Kidney capillary endothelial cell (primary cell): ENCODE measurements around the gene NAPA.
A peak's percentile ranks its signal among the peaks of the same experiment; 100 is the strongest.

Experiments
- DNase-seq: peaks from one replicate; pipeline ENCODE4 v3.0.0-alpha.2; 2018; ENCODE audit warnings: low spot score

The NAPA gene

DNA sequence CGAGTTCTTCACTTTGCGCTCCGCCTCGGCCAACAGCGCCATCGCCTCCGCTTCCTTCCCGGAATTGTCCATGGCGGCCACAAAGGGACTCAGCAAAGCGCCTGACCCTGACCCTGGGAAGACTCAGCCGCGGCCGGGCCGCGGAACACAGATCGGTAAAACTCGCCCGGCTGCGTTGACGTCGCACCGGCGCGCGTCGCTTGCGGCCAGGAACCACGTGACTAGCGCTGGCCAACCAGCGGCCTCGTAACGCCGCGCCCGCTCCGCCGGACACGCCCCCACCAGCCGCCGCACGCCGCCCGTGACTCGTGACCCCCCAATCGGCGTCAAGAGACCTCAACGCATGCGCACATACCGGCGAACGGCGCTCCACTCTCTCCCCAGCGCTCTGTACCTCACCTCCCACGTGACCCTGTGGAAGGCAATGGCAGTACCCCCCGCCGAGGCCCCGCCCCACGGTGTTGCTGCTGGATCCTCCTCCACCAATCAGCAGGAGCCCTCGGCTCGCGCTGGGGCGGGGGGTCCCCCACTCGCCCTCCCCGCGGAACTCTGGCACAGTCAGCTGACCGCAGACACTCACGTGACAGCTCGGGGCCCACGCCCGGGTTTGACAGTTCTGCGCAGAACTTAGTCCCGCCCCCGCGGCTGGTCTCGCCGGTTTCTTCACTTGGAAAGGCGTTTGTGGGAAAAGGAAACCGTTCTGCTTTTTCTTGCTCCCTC is at the start of gene NAPA:
Gene NAPA, minus strand, starts transcription at position 195 of the 720 bp plus-strand sequence. Its CDS starts 123 bp downstream, at position 72.
- peak; percentile 100 for DNase-seq

DNA sequence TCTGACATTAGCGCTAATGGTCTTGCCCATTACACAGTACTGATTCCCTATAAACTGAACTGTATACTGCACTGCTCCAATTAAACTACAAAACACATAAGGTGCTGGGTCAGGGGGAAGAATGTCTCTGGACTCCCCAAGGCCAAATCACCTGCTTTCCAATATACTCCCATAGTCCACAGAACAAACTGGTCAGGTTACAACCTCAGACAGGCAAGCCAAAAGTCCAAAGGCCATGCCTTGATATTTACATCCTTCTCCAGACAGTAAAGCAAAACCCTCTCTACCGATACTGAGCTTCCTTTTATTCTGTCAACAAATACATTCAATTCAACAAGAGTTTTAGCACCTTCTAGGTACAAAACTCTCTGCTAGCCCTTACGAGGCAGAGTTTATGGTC is 49.2 kb upstream of the NAPA start:
- DNase-seq, result no peak

DNA sequence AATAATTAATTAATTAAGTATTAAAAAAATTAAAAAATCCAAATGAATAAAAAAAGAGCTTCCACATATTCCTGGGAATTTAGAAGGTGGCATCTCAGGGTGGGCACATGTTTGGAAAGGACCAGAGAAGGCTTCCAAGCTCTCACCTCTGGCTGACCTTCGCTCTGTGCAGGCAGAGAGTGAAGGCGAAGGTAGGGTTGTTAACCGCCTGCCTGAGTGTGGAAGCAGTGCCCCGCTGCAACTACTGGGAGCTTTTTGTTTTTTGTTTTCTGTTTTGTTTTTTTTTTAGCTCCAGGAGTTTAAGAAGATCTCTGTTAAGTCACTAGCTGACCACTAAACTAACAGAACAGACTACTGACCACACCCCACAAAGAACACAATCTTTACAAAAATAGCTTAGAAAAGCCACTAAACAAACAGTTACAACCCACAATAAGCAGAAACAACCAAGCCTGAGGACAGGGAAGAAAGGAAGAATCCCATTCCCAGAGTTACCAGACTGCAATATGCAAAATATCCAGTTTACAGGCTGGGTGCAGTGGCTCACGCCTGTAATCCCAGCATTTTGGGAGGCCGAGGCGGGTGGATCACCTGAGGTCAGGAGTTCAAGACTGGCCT is 46.7 kb upstream of the NAPA start:
- DNase-seq, result no peak

DNA sequence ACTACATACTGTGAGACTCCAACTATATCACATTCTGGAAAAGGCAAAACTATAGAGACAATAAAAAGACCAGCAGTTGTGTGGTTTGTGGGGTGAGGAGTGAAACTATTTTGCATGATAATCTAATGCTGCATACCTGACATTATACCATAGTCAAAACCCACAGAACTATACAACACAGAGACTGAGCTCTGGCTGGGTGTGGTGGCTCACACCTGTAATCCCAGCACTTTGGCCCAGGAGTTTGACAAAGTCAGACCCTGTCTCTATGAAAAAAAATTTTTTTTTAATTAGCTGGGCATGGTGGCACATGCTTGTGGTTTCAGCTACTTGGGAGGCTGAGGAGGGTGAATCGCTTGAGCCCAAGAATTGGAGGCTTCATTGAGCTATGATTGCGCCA is 46.1 kb upstream of the NAPA start:
- no peak for DNase-seq

DNA sequence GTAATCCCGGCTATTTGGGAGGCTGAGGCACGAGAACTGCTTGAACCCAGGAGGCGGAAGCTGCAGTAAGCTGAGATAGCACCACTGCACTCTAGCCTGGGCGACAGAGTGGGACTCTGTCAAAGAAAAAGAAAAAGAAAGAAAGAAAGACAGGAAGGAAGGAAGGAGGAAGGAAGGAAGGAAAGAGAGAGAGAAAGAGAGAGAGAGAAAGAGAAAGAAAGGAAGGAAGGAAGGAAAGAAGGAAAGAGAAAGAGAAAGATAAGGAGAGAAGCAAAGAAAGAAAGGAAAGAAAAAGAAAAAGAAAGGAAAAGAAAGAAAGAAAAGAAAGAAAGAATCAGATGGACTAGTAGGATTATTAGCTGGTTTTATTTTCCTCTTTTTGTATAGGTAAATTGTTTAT is 35.3 kb upstream of the NAPA start:
- DNase-seq, result no peak

DNA sequence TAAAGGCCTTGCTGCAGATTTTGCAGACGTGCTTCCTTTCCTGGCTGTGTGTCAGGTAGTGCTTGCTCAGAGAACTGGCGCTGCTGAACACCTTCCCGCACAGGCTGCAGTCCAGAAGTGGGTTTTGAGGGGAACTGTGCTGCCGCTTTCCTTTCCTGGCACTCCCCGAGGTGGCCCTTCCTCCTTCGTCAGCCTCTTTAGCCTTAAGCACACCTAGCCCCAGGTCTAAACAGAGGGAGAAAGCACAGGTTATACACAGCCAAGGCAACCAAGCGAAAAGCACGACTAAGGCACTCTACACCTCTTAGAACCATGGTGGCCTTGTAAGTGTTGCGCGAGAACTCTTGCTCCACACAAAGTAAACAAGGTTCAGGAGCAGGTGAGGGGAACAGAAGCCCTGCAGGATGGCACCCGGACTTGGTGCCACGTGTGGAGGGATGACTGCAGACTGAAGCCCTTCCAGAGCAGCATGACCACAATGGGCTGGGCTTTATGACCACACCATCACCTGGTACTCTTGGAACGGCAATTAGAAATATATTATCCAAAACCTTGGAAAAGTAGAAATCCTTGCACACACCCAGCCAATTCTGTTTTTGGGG is 34.5 kb upstream of the NAPA start:
- DNase-seq, result no peak

DNA sequence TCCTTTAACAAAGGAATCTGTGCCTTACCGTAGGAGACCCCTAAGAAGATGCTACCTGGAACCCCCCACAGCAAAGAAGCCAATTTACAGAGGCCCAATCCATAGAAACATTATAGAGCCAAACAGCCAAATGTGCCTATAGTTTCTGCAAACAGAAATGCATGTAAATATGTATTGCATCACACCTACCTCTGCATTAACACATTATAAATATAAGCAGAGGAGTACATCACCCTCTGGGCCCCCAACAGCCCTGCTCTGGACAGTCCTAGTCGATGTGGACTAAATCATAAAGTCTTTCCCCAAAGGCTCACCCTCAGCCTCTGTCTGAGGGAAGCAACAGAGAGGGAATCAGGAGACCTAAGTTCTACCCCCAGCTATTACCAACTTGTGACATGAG is 32.3 kb upstream of the NAPA start:
- DNase-seq, result no peak

DNA sequence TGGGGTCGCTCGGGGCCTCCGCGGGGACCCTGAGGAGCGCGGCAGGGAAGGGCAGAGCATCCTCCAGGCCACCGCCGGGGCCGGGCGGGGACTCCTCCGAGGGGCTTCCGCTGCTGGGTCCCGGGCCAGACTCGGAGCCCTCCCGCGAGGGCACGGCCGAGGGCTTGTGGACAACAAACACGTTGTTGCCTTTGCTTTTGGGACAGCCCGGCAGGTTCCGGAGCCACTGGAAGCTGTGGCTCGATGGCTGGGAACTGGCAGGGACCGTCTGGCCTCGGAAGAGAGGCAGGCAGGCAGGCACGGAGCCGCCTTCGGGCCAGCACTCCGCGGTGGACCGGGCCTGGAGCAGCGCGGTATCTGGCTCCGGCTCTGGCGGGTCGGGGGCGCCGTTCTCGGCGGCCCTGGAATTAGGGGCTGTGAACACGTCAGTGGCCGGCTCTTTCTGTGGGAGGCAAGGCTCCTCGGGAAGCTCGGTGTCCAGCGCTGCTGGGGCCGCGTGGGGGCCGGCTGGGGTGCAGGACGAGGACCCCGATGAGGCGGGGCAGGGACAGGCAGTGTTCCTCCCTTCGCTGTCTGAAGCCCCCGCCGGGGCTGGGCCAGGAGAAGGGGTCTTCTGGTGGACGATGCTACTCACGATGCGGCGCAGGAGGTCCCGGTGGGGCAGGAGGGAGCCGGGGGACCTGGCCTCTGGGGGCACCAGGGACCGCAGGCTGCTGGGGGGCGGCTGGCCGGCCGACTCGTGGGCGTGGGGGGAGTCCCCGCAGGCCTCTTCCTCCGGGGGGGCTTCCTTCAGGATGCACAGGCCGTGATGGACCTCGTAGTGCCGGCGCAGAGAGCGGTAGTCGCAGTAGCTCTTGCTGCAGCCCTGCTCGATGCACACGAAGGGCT is 30.4 kb upstream of the NAPA start:
- DNase-seq, result no peak

DNA sequence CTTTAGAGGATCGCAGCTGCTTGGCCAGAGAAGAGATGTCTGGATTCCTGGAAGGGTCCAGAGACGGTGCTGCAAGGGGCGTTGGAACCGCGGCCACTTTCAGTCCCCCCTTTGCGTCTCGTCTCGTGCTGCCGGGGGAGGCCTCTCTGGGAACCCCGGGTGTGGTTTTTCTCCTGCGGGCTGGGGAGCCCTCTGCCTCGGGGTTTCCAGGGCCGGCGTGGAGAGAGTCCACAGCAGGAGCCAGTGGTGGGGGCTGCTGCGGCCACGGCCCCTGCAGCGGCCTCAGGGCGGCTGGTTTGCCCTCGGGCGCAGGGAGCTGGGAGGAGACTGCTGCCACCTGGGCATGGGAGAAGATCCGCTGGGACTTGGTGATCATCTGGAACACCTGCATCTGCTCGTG is 29.6 kb upstream of the NAPA start:
- DNase-seq, result no peak

DNA sequence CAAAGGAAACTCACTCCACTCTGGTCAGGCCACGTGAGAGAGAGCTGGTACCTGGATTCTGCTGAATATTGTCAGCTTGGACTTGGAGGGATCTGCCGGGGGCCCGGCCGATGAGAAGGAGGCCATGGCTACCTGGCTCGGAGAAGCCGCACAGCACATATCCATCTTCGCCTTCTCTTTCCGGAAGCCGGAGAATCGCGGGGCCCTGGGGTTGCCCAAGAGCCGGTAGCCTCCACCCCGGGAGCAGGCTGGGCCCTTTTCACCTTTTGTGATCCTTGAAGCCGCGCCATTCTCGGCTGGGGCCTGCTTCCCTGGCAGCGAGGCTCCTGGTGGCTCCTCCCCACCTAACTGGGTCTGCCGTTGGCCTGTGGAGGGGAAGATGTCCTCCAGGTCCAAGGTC is 29.2 kb upstream of the NAPA start:
- DNase-seq, result no peak

DNA sequence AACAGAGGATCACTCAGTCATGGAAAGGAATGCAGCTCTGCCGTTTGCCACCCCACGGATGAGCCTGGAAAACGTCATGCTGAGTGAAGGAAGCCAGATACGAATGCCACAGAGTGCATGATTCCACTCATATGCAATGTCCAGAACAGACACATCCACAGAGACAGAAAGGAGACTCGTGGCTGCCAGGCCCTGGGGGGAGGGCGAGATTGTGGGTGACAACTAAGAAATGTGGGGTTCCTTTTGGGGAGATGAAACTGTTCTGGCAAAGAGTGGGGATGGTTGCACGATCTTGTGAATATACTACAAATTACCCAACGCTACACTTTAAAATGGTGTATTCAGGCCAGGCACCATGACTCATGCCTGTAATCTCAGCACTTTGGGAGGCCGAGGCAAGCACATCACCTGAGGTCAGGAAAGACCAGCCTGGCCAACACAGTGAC is 27.2 kb upstream of the NAPA start:
- no peak for DNase-seq

DNA sequence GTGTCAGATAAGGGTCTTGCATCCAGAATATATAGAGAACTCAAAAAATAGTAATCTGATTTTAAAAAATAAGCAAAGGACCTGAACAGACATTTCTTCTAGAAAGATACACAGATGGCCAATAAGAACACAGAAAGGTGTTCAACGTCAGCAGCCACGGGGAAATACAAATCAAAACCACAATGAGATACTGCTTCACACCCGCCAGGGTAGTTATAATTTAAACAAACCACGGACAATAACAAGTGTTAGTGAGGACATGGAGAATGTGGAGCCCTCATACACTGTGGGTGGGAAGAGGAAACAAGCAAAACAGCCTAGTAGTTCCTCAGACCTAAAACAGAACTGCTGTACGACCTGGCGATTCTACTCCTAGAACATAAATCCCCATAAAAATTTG is 26.7 kb upstream of the NAPA start:
- no peak for DNase-seq

DNA sequence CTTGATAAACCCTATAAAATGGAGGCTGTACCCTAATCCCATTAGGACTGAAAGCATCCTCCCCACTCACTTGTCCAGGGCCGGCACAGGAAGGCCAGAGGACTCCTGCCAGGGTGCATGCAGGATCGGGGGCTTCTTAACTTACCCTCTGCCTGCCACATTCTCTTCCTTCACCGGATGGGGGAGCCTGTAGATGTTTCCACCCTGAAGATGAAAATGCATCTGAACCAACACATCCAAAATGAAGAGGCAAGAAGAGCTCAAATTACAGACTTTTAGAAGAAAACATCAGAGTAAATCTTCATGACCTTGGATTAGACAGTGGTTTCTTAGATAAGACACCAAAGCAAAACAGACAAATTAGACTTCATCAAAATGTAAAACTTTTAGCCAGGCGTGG is 25.9 kb upstream of the NAPA start:
- DNase-seq, result no peak

DNA sequence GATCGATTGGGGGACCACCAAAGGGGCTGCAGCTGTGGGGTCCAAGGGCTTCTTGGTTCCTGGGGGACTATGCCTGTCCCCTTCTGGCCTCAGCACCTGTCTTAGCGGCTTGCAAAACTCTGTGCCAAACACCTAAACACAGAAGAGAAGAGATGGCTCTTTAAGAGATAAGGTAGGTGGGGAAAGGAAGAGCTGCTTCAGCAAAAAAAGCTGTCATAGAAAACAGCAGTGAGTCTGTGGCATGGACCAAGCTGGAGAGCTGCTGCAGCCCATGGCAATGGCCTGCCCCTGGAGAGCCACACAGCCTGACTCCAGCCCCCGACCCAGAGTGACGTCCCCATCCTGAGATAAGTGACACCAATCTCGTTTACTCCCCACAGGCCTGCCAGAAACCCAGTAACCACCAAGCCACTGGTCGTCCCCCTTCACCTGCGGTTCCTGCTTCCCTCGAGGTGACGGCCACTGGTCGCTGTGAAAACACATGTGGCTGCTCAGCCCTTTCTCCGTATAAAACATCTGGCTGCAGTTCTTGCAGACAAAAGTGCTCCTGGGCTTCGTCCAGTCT is 25.0 kb upstream of the NAPA start:
- no peak for DNase-seq

DNA sequence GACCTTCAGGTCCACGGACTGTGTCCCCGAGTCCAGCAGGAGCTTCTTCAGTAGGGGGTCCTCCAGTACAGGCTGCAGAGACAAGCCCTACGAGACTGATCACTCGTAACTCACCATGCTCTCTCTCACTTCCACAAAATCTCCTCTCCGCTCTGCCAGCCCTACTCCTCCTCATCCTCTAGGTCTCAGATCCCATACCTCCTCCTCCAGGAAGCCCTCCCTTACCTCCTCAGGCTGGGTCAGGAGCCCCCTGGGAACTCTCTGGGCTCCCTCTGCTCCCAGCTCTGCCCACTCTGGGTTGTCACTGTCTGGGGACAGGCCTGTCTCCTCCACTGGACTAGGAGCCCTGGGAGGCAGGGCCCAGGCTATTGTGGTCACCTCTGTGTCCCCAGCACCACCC is 23.9 kb upstream of the NAPA start:
- no peak for DNase-seq

DNA sequence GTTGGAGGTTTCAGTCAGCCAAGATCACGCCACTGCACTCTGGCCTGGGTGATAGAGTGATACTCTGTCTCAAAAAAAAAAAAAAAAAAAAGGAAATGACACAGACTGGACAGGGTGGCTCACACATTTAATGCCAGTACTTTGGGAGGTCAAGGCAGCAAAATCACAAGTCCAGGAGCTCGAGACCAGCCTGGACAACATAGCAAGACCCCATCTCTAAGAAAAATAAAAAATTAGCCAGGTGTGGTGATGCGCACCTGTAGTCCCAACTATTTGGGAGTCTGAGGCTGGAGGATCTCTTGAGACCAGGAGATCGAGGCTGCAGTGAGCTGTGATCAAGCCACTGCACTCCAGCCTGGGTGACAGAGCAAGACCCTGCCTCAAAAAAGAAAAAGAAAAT is 22.6 kb upstream of the NAPA start:
- DNase-seq, result no peak

DNA sequence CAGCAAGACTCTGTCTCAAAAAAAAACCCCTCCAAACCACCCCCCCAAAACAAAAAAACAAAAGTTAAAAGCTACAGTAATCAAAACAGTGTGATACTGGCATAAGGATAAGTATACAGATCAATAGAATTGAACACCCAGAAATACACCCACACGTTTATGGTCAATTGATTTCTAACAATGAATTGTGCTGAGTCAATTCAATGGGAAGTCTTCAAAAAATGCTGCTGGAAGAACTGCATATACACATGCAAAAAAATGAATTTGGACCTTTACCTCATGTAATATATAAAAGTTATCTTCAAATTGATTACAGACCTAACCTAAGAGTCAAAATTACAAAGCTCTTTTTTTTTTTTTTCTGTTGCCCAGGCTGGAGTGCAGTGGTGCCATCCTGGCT is 19.8 kb upstream of the NAPA start:
- no peak for DNase-seq

DNA sequence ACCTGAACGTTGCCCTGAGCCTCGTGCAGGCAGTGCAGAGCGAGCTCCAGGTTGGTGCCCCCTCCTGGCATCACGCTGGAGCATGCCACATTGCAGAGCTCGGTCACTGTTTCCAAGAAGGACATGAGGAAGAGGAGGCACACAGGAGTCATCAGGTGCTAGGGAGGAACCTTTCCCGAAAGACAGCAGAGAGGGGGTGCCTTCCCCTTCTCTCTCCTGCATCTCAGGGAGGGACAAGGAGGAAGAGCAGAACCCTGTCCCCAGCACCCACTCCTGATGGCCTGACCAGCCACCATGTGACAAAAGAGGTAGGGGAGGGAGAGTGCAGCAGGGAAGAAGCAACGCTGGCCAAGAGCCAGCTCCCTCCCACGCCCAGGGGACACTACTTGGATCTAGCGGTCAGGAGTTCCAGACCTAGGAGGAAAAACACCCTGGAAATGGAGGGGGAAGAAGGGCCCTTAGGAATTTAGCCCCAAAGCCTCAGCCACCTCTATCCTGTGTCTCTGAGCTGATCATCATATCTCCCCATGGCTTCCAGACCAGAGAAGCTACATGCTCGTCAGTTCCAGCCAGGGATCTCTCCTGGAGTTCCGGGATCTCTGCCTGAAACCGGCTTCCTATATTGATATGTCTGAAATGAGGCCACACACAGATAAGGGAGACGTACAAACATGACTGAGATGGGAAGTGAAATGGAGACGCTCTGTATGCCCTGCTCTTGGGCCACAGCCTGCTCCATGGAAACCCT is 17.0 kb upstream of the NAPA start:
- DNase-seq, result no peak

DNA sequence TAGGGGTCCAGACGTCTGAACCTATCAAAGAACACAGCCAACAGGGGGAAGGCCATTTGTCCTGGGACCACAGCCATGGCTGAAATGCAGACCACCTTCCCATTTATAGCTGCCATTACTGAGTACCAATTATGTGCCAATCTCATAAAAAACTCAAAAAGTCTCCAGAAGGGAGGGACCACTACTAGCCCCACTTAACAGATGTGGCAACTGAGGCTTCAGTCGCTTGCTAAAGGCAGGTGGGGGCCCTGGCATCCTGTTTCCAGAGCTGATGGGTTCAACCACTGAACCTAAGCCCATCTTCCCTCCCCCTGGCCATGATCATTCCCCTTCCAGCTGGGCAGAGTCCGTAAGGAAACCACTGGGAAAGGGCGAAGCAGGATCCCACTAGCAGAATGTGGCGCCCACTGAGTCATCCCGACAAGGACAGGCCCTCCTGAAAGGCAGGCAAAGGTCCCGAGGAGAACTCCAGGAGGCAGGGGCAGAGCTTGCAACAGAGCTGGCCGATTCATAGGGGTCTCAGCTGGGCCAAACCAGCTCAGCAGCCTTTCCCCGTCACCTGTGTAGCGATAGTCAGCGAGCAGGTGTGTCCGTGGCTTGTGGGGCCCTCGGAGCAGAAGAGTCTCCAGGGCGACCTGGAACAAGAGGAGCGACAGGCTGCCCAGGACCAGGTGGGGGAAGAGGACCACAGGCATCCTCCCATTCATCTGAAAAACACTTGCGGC is 14.3 kb upstream of the NAPA start:
- no peak for DNase-seq

DNA sequence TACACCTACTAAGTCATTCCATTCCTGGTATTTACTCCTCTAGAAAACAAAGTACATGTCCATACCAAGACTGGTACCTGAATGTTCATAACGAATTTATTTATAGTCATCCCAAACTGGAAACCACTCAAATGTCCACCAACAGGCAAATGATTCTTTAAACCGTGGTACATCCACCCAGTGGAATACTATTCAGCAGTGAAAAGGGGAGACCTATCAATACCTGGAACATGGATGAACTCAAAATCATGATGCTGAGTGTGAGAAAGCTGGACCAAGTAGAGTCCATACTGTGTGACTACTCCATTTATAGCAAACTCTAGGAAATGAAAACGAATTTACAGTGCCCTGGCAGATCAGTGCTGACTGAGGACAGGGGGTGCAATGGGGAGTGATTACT is 11.9 kb upstream of the NAPA start:
- no peak for DNase-seq

DNA sequence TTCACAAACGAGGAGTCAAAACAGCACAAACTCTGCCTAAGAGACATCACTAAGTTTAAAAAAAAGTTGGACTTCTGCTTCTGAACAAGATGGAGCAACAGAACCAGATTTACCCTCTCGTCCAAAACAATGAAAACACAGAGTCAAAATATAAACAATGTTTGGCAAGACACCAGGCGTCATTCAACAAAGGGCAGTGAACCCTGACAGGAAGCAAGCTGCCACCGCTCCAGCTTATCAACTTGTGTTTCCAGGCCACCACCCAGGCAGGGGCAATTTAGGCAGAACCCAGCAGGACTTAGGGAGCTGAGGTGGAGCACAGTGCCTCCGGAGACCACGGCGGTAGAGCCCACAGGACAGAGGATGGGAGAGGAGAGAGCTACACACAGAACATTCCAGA is 8.6 kb upstream of the NAPA start:
- DNase-seq, result peak; percentile 51
